GM12878 (cell line): ENCODE data around the gene CTRB1. TPM values are rescaled to one million over a fixed set of nuclear protein-coding genes. Genes with fewer than 3 reads are reported as not detected.

Source experiments
- ATAC-seq: fragments of 200-7000 bp; cut with Tn5 transposase; 3 replicates; pipeline ENCODE4 v1.9.1; 2020; ENCODE audit warnings: mild to moderate bottlenecking, moderate library complexity
- BruUV-seq: library from RNA; stranded (reverse); fragments of 400-500 nt; replicated peaks from 2 replicates; lab custom pipeline; 2021; lab: Mats Ljungman, UMichigan
- CTCF ChIA-PET: fragments of 300-600 bp; sonication (Branson Sonifier 250); formaldehyde crosslinking; extraction: SDS; loops from one replicate; lab custom pipeline; 2021; ENCODE audit warnings: inconsistent platforms; lab: Yijun Ruan, JAX
- POLR2A ChIA-PET: fragments of 350-600 bp; formaldehyde crosslinking; extraction: SDS; loops from one replicate; lab custom pipeline; 2021; ENCODE audit warnings: inconsistent platforms; lab: Charles Lee
- RAD21 ChIA-PET: fragments of 300-600 bp; sonication (Branson Sonifier 250); formaldehyde crosslinking; loops from one replicate; lab custom pipeline; 2023; ENCODE audit warnings: antibody characterized with exemption; ENCODE audit not compliant: unreplicated experiment; lab: Charles Lee
- SMC1A ChIA-PET: fragments of 300-600 bp; sonication (Branson Sonifier 250); formaldehyde crosslinking; loops from one replicate; lab custom pipeline; 2023; ENCODE audit not compliant: unreplicated experiment, uncharacterized antibody; lab: Charles Lee
- DNase-seq: peaks from one replicate; pipeline ENCODE4 v3.0.0-alpha.2; 2011; ENCODE audit warnings: low read depth, low spot score
- FAIRE-seq: peaks from 3 replicates; lab custom pipeline; 2011; peaks lifted over from hg19 to GRCh38; lab: Jason Lieb, UNC
- H2AFZ ChIP-seq: 2 replicates; pipeline ENCODE4 v1.6.0; 2011; ENCODE audit warnings: low read depth, low read length, control low read depth; ENCODE audit not compliant: control insufficient read depth
- H3K27ac ChIP-seq: 2 replicates; pipeline ENCODE4 v1.5.1; 2011; ENCODE audit warnings: control low read depth; ENCODE audit not compliant: control insufficient read depth, insufficient read depth
- H3K27me3 ChIP-seq, 2 experiments: replicated peaks in 1 of 2; 2 replicates each; pipeline versions ENCODE4 v1.6.0 to v1.6.1; 2011; ENCODE audit warnings: low read length in 1 of 2; ENCODE audit not compliant: control insufficient read depth in 2 of 2, insufficient read depth in 2 of 2
- H3K36me3 ChIP-seq, 2 experiments: 2 replicates each; pipeline ENCODE4 v1.5.1; 2011; ENCODE audit warnings: low read length in 1 of 2; ENCODE audit not compliant: control insufficient read depth in 2 of 2, insufficient read depth in 2 of 2
- H3K4me1 ChIP-seq: 2 replicates; pipeline ENCODE4 v1.6.1; 2011; ENCODE audit warnings: mild to moderate bottlenecking, low read length, moderate library complexity, mixed read lengths; ENCODE audit not compliant: control insufficient read depth, insufficient read depth
- H3K4me2 ChIP-seq: 2 replicates; pipeline ENCODE4 v1.6.0; 2011; ENCODE audit warnings: control low read depth; ENCODE audit not compliant: control insufficient read depth, insufficient read depth
- H3K4me3 ChIP-seq: fragments of 200-600 bp; sonication (generic); 2 replicates; pipeline ENCODE4 v1.5.1; 2016
- H3K79me2 ChIP-seq: 2 replicates; pipeline ENCODE4 v1.6.0; 2011; ENCODE audit warnings: low read length; ENCODE audit not compliant: control insufficient read depth, insufficient read depth
- H3K9ac ChIP-seq: 2 replicates; pipeline ENCODE4 v1.8.0; 2011; ENCODE audit warnings: low read length, control low read depth, mixed read lengths; ENCODE audit not compliant: control insufficient read depth, insufficient read depth
- H3K9me3 ChIP-seq: replicated peaks from 3 replicates; pipeline ENCODE4 v1.5.1; 2011; ENCODE audit warnings: mild to moderate bottlenecking, low read length; ENCODE audit not compliant: control insufficient read depth, insufficient read depth
- H4K20me1 ChIP-seq: 2 replicates; pipeline ENCODE4 v1.6.0; 2011; ENCODE audit not compliant: control insufficient read depth, insufficient read depth
- ASH2L ChIP-seq: fragments of 300-600, 200-600 bp; sonication (generic); IDR thresholded peaks from 2 replicates; pipeline ENCODE4 v1.6.1; 2017; ENCODE audit warnings: low read depth, mild to moderate bottlenecking, borderline replicate concordance
- CHD4 ChIP-seq: fragments of 200-600 bp; sonication (generic); IDR thresholded peaks from 2 replicates; pipeline ENCODE4 v1.6.1; 2016; ENCODE audit warnings: mild to moderate bottlenecking
- ETV6 ChIP-seq, 2 experiments: fragments of 450-650 bp in 1 of 2; IDR thresholded peaks in 1 of 2; conservative IDR thresholded peaks in 1 of 2; 2 replicates each; pipeline ENCODE4 v1.6.1; 2014; ENCODE audit warnings: antibody characterized with exemption in 1 of 2, borderline replicate concordance in 1 of 2, low read depth in 1 of 2, mild to moderate bottlenecking in 1 of 2, moderate library complexity in 1 of 2
- SREBF2 ChIP-seq: IDR thresholded peaks from 2 replicates; pipeline ENCODE4 v1.6.1; 2012; ENCODE audit warnings: mild to moderate bottlenecking, low read length
- SRF ChIP-seq, 2 experiments: IDR thresholded peaks; 2 replicates each; pipeline ENCODE4 v1.6.1; 2011; ENCODE audit warnings: low read depth in 2 of 2, low read length in 2 of 2, mild to moderate bottlenecking in 1 of 2, moderate library complexity in 1 of 2
- WGBS: methylation state at CpG from one replicate; pipeline ENCODE4 v1.1.6; 2016; ENCODE audit warnings: low lambda C conversion rate; ENCODE audit not compliant: insufficient replicate concordance, insufficient coverage; ENCODE audit errors: missing lambda C conversion rate; 5-methylcytosine and 5-hydroxymethylcytosine counted together
- in situ Hi-C: fragments of 300-500 bp; cut with MboI; formaldehyde crosslinking; loops from 9 replicates; pipeline ENCODE4 v1.14.3; 2018; ENCODE audit warnings: mixed read lengths
- intact Hi-C: fragments of 100-400 bp; cut with micrococcal nuclease; formaldehyde crosslinking; loops from one replicate; pipeline ENCODE4 v1.14.2; 2022; ENCODE audit not compliant: unreplicated experiment
- polyA plus RNA-seq, 11 experiments: library from polyadenylated mRNA; depleted of rRNA in 4 of 11; unstranded in 6 of 11; stranded (reverse) in 5 of 11; fragments of >200 nt; fragmentation: Nextera tagmentation in 4 of 11; fragmentation: Illumina TruSeq in 1 of 11; extraction: Ambion mirVana in 4 of 11; extraction: Trizol in 1 of 11; gene quantifications; 1 replicate in 1 of 11; 2 replicates in 10 of 11; pipeline versions ENCODE4 v1.2.1 to v1.2.3, GENCODE V29; 2011 to 2016; ENCODE audit warnings: inconsistent platforms in 2 of 11, missing spikeins in 2 of 11, low read depth in 1 of 11
- total RNA-seq, 4 experiments: library from RNA; depleted of rRNA in 3 of 4; stranded (reverse); fragments of >200 nt in 3 of 4; fragmentation: Illumina TruSeq in 1 of 4; extraction: Trizol in 1 of 4; gene quantifications; 2 replicates each; pipeline versions ENCODE4 v1.2.1 to v1.2.3, GENCODE V29; 2013 to 2021

Gene CTRB1
- total and polyA plus RNA-seq, 10 of the 15 experiments (the other 5 are each of a cell fraction or from before 2014, with no cell fraction given), result 0.28 to 4.4 TPM; not detected in 8

- no peak for TF ChIP-seq ETV6 (conservative IDR thresholded peaks at IDR 0.05 in 1 of 2, IDR thresholded peaks at IDR 0.05 in 1 of 2; ENCODE audit: borderline replicate concordance in 1 of 2, low read depth in 1 of 2)
- no peak for TF ChIP-seq SREBF2
- TF ChIP-seq SRF (IDR thresholded peaks at IDR 0.05; ENCODE audit: low read depth in 2 of 2, low read length in 2 of 2), result no peak
- TF ChIP-seq, all 136 proteins: peak for 0
These were observed 38.0 kb downstream of the CTRB1 start (continued) for GRCh38 chr16:75256696-75257343.

DNA sequence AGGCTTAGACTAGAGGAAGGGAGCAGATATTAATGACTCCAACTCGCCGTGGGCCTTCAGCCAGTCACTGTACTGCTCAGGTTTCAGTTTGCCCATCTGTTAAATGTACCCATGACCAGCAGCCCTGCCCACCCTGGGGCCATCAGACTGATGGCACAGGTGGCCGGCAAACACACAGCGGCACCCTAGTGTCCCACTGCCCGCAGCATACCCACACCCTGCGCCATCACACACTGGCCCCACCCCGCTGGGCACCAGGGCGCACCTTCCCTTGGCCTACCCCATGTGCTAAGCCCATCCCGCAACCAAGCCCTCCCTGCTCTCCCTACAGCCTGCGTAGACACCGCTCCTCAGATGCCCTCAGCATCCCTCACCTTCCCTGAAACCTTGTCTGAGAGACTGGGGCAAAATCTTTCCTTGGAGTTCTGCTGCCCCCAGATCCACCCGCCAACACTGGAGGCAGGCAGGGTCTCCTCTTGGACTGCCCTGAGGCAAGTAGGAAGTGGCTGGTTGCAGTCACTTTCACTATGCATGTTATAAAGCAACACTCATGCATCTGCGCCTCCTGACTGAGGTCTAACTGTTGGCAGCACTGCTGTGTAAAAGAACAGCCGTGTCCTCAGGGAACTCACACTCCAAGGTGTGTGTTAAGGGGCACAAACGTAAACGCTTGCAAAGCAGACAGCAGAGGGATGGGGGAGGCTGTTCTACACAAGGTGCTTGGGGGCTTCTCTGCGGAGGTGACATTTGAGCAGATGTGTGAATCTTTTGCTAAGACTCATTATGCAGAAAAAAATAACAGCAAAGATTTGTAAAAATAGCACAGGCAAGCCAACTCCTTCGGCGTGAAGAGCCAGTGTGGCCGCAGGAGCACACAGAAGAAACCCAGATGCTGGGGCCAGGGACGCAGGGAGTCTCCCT is 39.4 kb downstream of the CTRB1 start:
- in situ Hi-C loops (no loop called here), intact Hi-C loops (no loop called here)
- Histone ChIP-seq H3K27me3 (no peaks in the 10 kb centered on the region; a peak in 1 of 4 replicates), H3K36me3 (no peaks in the 10 kb centered on the region), H3K4me1 (peaks cover 6% of the 10 kb centered on the region; the same call in 1 of the 2 replicates), H3K4me2 (no peak overlapping the region), H4K20me1 (peaks cover 5% of the 10 kb centered on the region; the same call in 1 of the 2 replicates), H3K27ac (no peak overlapping the region), H2AFZ (no peak overlapping the region), H3K9ac (no peak overlapping the region), H3K79me2 (no peaks in the 10 kb centered on the region), H3K9me3 (no peaks in the 10 kb centered on the region), H3K4me3 (no peak overlapping the region)
- ATAC-seq (peak; percentile 19; the same call in 2 of the 3 replicates), DNase-seq (no peak), FAIRE-seq (peak; percentile 13)
- ChIA-PET SMC1A (no interaction called here), POLR2A (no interaction called here), RAD21 (no interaction called here), CTCF (no interaction called here)
- TF ChIP-seq CHD4, result no peak
- no peak for TF ChIP-seq ASH2L
- 63% methylated on average over 21 of the region's 21 CpGs for WGBS
- BruUV-seq, result no TSS peak
